Putamen (tissue), 1 donor: Measurements from ENCODE around the gene DCTN5.
A peak's percentile ranks its signal among the peaks of the same experiment; 100 is the strongest.

Experiments
- DNase-seq: peaks from one replicate; pipeline ENCODE4 v3.0.0-alpha.2; 2016; ENCODE audit warnings: low spot score

Gene DCTN5

DNA sequence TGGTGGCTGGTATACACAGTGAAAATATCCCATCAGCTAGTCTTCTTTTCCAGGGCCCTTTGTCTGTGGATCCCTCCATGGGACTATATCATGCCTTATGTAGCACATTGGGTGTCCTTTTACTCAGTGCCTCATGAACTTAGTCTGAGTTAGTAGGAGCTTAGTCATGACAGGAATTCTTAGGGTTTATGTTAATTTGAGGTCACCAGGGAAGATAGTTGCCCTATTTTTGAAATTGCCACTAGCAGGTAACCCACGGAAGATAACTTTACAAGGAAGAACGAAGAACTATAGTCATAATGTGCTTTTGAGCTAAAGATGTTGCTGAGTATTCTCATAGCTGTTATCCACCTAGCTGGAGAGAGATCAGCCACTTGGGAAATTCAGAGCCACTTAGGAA is 22.7 kb downstream of the DCTN5 start:
- no peak for DNase-seq

DNA sequence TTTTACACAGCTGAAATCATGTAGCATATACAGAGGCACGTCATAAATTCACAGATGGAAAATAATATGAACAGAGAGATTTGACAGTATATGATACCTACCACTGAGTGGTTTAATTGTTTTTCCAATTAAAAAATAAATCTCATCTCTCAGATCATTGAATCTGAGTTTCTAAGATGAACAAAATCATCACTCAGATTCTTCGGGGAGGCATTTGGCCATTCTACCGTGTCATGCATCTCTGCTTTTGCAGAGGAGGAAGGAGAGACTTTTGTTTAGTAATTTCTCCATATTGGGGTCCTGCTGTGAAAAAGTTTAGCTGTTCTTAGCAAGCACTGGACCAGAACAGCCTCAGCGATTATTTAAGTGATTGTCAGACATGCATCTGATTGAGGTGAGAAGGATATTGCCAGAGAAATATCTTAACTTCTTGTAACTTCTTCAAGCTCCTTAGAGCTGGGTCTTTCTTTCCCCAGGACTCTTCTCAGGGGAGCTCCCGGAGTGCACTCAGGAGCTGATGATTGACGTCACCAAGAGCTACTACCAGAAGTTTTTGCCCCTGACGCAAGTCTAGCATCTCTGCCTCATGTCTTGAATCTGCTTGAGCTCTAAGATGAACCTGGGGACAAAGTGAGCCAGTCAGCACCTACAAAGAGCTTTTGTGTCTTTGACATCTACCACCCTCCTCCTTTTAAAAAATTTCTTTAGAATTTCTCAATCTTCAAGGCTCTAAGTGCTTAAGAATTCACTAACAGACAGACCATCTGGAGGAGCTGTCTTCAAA is 25.5 kb downstream of the DCTN5 start:
- DNase-seq, result no peak

DNA sequence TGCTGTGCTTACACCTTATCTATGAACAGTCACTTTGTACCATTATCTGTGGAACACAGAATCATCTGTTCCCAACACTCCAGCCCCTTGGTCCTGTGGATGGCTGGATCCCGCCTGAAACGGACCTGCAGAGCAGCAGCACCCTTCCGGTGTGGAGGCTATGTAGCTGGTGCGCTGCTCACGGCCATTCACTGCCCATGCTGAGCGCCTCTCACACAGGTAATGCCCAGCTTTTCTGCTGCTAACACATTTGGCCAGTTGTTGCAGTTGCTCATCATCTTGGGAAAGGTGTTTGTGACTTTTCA is 26.0 kb downstream of the DCTN5 start:
- DNase-seq, result no peak

DNA sequence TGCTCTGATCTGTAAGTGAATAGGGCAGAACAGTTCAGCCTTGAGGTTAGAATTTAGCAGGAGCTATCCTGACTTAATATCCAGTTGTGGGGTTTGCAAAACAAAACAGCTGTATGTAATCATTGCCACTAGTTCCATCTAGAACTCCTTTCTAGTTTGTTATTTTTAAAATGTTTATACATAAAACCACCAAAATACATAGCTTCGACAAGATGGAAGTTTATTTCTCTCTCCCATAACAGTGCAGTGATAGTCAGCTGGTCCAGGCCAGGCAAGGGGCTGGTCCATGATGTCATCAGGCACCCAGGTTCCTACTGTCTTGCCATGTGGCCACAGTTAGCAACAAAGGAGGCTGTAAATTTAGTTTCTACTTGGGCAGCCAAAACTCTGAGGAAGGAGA is 27.0 kb downstream of the DCTN5 start:
- DNase-seq, result no peak

DNA sequence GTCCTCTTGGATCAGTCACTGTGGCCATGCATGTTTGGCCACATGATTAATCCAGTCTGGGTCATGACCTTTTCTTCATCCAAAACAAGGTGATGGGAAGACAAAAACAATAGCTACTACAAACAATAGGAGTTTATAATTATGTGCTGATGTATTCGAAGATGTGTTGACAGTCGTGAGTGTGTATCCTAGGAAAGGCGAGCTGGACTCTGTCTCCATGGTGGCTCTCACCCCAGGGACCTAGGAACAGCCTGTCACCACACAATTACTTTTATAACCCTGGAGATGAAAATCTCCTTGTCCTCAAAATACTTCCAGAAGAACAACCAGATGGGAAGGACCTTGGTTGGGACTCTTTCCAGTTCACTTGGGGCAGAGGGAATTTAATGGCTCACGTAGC is 27.6 kb downstream of the DCTN5 start:
- no peak for DNase-seq

DNA sequence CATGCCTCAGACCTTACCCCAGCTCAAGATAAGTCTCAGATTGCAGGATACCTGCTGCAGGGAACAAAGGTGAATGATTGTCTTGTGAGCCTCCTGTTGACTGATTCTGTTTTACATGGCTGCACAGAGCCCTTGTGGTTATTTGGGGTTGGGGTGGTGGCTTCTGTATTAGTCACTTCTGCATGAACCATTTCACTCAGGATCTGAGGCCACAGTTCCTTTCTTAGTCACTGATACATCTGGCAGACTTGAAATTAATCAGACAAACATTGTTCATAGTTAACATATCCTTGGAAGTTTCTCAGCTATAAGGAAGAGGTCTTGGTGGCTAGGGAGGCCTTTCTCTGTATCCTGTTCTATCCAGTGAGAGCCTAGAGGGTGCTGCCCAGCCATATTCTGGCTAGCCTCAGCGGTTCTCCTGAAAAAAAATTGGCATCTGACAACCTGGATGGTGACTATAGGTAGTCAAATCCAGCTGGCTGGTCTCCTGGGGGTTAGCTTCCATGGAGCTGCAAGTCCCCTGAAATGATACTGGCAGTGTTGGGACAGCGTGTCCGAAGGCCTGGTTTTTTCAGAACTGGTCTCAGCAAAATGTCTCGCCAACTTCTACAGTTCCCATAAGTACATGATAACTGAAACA is 29.0 kb downstream of the DCTN5 start:
- DNase-seq, result no peak

DNA sequence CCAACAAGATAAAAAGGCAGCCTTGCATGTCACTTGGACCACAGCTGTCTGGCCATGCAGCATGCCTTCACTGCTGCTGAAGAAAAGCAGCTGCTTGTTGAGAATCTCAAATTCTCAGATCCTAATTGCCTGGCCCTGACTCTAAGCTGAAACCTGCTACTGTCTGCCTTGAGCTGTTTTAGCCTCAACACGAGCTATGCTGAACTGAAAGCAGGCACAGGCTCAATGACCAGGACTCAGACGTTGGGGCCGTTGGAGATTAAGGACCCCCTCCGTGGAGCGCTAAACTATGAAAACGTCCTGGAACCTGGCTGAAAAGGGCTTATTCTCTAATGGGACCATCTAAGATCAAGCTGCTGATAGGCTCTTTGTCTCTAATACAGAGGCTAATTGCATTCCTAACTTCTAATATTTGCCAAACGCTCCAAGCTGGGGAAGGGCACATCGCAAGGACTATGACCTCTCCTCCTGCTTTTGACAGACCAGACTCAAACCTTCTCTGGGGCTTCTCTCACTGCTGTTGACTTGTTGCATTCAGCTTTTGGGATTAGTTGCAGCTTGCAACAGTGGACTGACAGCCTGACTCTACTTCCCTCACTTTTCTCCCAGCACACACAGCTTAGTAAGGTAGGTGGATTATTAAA is 32.8 kb downstream of the DCTN5 start:
- no peak for DNase-seq

DNA sequence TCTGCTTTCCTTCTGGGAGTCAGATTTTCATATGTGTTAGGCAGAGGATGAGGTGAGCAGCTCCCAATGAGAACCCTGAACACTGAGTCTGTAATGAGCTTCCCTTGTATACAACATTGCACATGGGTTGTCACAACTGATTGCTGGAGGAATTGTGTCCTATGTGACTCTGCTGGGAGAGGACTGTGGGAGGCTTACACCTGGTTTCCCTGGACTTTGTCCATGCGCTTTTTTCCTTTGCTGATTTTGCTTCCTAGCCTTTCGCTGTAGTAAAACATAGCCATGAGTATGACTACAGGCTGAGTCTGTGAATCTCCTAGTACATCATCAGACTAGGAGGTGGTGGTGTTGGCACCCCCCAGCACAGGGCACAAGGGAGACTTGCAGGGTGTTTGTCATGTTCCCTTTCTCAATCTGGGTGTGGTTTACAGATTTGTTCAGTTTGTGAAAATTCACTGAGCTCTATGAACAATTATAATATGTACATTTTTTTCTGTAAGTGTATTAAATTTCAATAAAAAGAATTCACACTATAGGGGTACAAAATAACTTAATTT is 35.7 kb downstream of the DCTN5 start:
- DNase-seq, result no peak

DNA sequence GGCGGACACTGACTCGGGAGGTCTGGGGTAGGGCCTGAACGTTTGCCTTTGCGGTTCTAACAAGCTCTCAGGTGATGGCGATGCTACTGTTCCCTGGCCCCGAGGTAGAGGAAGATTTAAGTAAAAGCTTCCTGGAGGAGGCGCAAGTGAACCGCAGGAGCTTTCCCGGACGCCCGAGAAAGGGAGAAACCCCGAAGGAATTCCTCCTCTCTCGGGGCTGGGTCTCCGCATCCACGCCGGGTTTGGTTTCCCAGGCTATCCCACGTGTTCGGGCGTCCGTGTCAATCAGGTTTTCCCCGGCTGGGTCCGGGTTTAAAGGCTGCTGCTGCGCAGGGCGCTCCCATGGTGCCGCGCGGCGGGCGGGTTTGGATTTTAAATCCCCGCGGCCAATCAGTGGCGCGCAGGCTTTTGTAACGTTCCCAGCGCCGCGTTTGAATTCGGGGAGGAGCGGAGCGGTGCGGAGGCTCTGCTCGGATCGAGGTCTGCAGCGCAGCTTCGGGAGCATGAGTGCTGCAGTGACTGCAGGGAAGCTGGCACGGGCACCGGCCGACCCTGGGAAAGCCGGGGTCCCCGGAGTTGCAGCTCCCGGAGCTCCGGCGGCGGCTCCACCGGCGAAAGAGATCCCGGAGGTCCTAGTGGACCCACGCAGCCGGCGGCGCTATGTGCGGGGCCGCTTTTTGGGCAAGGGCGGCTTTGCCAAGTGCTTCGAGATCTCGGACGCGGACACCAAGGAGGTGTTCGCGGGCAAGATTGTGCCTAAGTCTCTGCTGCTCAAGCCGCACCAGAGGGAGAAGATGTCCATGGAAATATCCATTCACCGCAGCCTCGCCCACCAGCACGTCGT is 37.4 kb downstream of the DCTN5 start, which contains the start of gene PLK1:
Gene PLK1, plus strand, starts transcription at position 460 of the 844 bp plus-strand sequence. Its CDS starts 44 bp downstream, at position 504.
- DNase-seq, result peak; percentile 62

DNA sequence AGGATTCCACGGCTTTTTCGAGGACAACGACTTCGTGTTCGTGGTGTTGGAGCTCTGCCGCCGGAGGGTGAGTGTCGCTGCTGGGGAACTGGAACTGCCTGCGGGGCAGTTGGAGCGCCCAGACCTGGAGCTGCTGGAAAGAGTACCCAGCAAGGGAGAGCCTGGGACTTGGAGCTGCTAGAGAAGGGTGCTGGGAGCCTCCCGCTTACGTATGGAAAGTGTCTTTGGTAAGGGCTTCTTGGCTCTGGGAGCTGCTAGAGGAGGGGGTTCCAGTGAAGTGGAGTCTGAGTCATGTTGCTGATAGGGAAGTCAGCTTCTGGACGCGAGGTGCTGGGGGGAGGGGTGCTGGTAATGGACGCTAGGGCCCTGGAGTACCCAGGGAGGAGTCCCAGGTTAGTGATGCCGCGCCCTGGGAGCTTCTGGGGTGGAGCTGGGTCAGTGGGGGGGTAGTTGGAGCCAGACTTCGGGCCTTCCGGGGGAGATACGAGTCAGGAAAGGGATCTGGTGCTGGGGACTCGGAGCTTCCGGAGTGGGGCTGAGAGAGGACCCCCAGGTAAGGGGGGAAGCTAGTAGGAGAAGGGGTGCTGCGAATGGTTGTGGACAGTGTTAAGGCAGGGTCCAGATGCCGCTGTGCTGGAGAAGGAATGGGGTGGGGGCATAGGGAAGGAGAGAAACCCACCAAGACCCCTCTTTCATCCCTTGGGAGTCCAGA is 38.2 kb downstream of the DCTN5 start:
- no peak for DNase-seq

DNA sequence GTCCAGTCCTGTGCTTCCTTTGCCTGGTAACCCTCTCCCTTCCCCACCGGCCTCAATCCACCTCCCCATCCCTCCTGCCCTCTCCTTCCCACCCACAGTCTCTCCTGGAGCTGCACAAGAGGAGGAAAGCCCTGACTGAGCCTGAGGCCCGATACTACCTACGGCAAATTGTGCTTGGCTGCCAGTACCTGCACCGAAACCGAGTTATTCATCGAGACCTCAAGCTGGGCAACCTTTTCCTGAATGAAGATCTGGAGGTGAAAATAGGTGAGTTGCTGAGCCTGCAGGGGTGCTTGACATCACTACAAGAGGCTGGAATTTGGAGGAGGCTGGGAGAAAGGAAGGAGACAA is 38.7 kb downstream of the DCTN5 start:
- no peak for DNase-seq

DNA sequence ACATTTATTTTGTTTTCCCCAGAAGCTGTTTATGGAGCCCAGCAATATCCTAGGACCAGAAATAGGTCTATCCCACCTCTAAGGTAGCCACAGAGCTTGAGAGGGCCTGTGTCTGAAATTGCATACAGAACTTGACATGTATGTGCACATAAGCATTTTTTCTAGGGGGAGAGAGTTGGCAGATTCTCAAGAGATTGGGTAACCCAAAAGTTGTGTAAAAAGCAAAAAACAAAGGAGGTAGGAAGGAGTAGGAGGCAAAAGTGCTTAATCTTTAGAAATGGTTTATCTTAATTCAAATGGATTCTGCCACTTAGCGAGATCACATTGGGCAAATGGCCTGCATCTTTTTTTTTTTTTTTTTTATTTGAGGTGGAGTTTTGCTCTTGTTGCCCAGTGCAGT is 40.9 kb downstream of the DCTN5 start:
- no peak for DNase-seq

DNA sequence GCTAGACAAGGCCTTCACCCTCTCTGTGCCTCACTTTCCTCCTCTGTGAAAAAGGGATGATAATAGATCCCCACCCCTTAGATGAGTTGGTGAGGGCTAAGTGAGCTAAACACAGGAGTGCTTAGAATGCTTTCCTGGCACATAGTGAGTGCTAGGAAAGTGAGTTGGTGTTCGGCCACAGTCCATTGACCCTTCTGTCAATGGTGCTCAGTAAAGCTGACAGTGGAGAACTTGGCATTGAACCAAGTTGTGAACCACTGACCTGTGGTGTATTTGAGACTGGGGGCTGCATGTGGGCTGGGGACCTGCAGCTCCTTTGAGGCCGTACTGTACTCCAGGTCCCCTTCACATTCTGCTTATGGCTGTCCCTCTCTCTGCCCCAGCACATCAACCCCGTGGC is 42.2 kb downstream of the DCTN5 start:
- no peak for DNase-seq

DNA sequence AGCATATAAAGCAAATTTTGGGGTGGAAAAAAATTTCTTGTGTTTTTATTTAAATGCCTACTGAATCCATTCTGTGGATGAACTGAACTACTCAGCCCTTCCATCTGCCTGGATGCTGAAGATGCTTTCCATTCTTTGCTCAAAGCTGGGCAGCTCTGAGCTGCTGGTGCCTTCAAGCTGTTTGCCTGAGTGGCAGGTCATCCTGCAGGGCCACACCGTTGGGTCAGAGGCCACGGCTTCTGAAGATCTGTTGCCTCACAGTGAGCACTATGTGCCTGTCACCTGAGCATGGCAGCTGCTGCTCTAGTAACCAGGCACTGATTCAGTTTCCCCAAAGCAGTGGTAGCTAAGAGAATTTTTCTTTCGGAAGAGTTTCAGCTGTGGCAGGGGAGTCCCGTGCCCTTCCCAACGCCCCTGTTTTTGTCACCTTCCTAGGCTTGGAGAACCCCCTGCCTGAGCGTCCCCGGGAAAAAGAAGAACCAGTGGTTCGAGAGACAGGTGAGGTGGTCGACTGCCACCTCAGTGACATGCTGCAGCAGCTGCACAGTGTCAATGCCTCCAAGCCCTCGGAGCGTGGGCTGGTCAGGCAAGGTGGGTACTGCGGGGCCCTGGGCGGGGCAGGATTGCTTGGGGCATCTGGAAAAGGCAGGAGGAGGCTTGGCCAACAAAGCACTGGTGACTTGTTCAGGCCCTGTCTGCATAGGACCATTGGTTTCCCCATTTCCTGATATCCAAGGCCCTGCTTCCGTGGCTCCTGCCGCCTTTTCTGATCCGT is 46.0 kb downstream of the DCTN5 start:
- no peak for DNase-seq

DNA sequence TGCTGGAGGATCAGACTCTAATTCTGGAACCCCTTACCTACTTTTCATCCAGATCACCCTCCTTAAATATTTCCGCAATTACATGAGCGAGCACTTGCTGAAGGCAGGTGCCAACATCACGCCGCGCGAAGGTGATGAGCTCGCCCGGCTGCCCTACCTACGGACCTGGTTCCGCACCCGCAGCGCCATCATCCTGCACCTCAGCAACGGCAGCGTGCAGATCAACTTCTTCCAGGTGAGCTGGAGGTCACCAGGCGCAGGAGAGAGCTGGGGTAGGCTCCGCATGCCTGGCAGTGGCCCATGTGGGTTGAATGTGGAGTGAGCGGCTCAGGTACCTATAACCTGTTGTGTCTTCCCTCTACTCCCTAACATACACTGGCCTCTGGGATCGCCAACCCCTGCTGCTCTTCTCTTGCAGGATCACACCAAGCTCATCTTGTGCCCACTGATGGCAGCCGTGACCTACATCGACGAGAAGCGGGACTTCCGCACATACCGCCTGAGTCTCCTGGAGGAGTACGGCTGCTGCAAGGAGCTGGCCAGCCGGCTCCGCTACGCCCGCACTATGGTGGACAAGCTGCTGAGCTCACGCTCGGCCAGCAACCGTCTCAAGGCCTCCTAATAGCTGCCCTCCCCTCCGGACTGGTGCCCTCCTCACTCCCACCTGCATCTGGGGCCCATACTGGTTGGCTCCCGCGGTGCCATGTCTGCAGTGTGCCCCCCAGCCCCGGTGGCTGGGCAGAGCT is 48.3 kb downstream of the DCTN5 start:
- DNase-seq, result no peak

DNA sequence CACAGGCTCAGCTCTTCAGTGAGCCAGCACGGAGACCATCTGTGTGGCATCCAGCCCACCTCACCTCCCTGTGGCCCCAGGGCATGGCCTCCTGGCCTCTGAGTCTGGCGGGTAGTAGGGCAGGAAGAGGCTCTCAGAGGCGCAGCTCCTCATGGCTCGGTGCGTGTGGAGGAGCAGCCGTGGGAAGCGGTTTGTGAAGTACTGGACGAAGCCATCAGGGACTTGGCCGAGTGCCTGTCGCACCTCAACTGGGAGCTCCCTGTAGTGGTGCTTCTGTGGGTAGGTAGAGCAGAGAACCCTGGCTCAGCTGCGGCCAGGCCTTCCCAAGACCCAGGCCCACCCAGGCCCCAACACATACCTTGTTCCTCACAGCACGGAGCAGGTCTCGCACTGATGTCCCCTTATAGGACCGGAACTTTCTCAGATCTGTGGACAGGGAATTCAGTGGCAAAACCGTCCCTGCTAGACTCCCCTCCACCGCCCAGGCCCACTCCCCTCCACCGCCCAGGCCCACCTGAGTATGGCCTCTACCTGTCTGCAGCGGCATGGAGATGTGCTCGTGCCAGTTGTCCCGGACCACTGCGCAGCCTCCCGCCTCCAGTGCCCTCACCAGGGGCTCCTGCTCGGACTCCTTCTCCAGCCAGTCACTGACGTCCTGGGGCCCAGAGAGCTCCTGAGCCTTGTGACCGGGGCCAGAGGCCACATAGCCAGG is 49.7 kb downstream of the DCTN5 start:
- no peak for DNase-seq

DNA sequence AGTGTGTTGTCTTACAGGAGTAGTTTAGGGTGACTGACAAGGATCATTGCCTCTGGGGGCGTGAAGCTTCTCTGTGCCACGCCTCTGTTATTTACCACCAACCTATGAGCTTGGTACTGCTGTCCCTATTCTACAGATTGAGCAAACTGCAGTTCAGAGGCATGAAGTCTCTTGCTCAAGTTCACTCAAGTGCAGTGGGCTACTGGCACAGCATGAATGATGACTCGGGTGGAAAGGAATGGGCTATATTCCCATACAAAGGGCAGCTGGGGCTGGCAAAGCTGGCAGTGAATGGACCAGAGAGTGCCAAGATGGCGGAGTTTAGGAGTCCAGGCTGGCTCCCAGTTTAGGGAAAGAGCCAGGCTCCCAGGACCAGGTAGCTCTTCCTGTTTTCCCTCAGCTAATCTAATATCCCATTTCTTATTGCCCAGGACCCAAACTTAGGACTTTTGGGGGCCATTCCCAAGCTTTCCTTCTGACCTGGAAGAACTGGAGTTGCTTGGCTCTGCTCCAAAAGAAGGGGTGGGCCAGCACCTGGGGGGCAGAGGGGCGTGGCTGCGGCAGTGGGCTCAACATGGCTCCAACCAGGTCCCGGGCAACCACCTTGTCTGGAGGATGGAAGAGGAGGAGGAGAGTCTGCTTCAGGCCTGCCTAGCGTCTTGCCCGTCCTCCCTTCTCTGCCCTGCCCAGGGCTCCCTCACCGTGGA is 50.4 kb downstream of the DCTN5 start:
- no peak for DNase-seq

DNA sequence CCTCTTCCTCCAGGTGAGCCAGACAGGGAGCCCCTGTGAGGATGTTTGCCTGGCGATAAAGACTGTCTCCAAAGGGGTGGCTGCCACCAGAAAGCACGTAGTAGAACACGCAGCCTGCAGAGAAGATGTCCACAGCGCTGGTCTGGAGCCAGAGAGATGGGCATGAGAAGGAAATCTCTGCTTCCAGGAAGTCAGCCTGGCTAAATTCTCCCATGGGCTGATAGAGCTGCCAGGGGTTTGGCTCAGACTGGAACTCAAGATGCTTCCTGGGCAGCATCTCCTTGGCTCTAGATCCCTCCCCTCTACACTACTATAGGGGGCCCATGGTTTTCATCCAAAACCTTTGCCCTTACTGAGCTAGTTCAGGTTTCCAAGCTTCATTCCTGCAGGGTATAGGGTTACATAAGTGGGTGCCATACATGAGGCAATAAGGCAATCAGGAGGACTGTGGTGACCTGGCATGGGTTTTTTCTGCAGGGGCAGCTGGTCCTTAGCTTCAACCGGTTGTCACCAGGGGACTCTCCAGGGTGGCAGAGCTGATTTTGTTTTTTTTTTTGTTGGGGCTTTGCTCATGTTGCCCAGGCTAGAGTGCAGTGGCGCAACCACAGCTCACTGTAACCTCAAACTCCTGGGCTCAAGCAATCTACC is 51.0 kb downstream of the DCTN5 start:
- no peak for DNase-seq
